GM19438 (cell line): Measurements from ENCODE around the gene ZNF423.
"Not testable (repeated sequence)": the region's sequence is repeated elsewhere in the genome, so short reads cannot be mapped to it uniquely, and the experiment has no call there.

Experiments used
- ATAC-seq: cut with Tn5 transposase; IDR thresholded peaks from one replicate; pipeline ENCODE4 v1.9.1; 2021; ENCODE audit warnings: low read depth; ENCODE audit not compliant: unreplicated experiment

Gene ZNF423

GRCh38 chr16:49679095-49679494 lies 176.8 kb downstream of the ZNF423 start:
- ATAC-seq, result no peak

DNA sequence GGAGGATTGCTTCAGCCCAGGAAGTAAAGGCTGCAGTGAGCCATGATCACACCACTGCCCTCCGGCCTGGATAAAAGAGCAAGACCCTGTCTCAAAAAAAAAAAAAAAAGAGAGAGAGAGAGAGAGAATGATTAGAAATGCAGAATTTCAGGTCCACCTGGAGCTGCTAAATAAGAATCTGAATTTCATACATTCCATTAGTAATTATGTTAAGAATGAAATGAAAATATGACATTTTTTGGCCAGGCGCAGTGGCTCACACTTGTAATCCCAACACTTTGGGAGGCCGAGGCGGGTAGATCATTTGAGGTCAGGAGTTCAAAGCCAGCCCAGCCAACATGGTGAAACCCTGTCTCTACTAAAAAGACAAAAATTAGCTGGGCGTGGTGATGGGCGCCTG lies 178.3 kb downstream of the ZNF423 start:
- not testable (repeated sequence) for ATAC-seq

GRCh38 chr16:49675413-49675812 lies 180.5 kb downstream of the ZNF423 start:
- ATAC-seq, result no peak

DNA sequence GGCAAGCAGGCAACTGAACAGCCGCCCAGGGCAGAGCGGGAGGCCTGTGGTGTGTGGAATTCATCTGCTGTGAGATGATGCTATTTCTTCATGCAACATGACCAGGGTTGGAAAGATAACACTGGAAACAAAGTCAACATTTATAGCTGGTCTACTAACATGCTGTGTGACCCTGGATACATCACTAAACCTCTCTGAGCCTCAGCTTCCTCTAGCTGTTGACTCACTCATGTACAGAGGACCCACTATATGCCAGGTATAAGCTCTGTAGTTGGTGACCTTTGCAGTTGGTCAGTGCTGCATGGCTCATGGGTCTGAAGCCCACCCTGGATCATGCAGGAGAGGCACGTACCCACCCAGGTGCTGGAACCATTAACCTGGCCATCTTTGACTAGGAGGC lies 180.9 kb downstream of the ZNF423 start:
- ATAC-seq, result no peak

DNA sequence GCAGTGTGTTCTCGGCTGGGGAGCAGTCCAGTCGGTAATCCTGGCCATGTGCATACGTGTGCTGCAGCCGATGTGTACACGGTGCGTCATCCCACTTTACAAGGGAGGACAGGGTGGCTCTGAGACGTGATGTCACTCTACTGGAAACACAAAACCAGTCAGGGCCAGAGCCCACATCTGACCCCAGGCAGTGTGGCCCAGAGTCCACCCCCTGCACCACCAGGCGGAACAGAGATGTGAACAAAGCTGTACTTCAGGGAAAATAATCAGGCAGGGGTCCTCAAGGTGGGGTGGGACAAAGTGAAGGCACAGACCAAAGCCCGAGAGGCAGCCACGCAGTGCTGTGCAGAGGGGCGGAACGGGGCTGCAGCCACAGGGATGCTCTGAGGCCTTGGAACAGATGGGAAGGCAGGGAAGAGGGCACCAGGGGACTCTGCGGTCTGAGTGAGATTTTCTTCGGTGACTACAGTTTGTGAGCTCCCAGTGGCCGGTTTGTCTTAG lies 181.5 kb downstream of the ZNF423 start:
- ATAC-seq, result no peak

DNA sequence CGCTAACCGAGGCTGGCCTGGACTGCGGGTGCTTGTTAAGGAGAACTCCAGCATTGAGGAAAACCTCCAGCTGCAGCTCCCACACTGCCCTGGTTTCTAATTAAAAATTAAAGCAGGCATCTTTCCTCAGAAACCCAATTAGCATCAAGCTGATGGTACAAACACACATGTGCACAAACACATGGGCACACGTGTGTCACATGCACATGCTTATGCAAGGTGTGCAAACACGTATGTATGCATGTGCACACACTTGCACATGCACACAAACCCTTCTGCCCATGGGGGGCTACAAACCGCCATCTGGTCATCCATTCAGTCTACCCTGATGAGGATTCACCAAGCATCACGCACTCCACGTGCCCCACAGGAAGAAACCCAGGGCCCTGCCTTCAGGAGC lies 182.5 kb downstream of the ZNF423 start:
- ATAC-seq, result no peak

GRCh38 chr16:49672753-49673152 lies 183.2 kb downstream of the ZNF423 start:
- no peak for ATAC-seq

DNA sequence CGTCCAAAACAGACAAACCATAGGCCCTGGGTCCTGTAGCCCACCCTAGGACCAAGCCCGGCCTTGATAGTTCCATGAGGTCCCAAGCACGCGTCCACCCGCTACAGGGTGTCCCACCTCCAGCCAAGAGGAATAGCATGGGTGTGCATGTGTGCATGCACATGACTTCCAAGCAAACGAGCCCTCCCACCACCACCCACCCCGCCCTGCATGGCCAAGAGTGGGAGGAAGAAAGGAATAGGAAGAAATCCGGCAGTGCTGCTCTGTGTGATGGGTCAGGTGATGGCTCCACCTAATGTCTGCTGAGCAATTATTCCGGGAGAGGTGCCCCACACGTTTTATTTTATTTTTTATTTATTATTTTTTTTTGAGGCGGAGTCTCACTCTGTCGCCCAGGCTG lies 184.6 kb downstream of the ZNF423 start:
- no peak for ATAC-seq

- no peak for ATAC-seq
Observed at GRCh38 chr16:49670627-49671026, 185.3 kb downstream of the ZNF423 start.

- ATAC-seq, result no peak
Observed at GRCh38 chr16:49665482-49666230, 190.3 kb downstream of the ZNF423 start.

DNA sequence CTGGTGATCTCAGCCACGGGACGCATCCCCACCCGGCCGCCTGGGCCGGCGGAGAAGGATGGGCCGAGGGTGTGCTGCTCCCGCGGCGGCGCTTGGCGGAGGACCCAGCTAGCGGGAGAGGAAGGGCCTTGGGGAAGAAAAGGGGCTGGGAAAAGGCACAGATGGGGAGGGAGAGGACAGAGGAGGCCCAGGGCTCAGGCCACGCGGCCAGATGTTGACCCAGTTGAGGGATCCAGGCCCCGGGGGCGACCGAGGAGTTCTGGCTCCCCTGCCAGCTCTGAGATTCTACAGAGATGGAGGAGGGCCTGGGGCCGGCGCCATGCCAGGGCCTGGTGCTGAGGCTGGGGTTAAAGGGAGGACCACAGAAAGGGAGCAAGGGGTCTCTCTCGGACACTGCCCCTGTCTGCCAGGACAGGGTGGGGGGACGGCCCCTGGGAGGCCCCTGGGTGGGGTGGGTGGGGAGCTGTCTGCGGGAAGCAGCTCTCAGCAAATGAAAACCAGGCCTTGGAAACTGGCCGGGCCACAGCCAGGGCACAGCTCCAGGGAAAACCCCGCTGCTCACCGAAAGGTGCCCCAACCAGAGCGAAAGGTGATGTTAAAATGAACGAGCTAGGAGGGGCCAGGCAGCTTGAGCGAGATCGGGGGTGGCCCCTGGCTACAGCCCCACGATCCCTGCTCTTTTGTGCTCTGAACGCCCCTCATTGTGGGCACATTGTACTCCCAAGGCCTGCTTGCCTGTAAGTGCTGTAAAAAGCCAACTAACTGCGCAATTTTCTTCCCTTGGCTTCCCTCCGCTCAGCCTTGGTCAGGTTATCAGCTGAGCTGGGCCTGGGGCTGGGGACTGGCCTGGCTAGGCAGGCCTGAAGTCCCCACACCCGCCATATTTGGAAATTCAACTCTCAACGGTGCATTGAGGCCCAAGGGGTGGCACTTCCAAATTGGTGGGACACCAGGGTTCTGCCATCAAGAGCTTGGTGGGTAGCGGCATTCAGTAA lies 191.4 kb downstream of the ZNF423 start:
- no peak for ATAC-seq

DNA sequence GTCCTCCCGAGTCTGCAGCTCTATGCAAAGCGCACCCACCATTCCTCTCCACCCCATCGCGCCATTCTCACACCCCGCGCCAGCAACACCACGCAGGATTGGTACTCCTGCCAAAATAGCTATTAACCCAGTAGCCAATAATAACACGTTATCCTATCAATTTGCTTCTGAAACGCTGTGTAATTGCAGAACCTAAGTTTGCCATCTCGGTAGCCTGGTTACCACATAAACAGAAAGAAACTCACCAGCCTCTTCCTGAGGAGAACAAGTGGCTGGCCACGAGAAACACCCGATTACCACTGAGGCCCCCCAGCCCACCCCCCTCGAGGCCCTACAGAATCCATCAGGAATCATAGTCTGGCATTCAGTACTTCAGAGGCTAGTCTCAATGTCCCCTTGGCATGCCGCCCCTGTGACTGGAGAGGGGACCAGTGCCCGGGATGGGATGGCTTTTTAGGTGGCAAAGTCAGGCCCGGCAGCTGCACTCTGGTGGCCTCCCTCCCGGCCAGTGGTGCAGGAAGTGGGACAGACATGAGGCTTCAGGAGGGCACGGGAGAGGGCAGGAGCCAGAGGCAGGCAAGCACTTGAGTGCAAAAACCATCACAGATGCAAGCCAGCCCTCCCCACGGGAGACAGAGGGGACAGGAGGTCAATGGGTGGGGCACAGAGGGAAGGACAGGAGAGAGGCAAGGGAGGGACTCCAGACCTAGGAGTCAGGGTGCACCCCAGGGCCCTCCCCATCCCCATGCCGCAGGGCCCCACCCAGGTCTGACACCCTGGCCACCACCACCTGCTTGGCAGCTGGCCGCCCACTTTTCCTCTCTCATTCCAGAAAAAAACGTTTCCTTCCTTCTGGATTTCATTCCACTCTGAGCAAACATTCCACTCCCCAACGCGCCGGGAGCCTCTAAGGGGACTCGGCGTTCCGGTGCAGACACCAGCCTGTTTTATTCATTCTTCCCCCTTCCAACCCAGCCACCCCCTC lies 192.5 kb downstream of the ZNF423 start:
- no peak for ATAC-seq

- ATAC-seq, result no peak
Observed at GRCh38 chr16:49662569-49662968, 193.3 kb downstream of the ZNF423 start.

DNA sequence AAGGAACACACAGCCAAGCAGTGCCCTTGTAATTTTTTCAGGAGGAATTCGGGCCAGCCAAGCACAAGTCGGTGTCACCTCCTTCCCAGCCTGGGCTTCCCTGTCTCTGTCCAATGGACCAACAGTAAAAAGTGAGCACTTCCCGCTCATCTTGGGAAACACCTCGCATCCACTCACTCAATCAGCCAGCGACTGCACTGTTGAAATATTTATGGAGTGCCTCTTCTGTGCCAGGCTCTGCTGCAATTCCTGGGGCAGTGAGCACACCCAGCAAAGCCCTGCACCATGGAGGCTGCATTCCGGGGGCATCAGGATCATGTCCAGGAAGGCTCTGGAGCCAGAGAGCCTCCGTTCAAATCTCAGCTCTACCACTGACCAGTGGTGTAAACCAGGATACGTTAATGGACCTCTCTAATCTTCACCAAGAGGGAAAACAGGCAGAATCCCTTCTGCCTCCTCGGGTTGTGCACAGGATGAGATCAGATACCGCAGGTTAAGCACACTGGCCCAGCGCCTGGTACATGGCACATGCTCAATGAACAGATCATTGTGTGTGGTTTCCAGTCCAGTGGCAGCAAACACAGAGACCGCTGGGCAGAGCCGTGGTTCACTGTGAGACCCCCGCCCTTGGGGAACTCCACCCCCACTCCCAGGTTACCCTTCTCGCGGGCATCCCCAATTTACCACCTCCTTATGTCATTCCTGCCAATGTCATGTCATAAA lies 194.3 kb downstream of the ZNF423 start:
- ATAC-seq, result no peak

- ATAC-seq, result no peak
Observed at GRCh38 chr16:49660626-49661025, 195.3 kb downstream of the ZNF423 start.

DNA sequence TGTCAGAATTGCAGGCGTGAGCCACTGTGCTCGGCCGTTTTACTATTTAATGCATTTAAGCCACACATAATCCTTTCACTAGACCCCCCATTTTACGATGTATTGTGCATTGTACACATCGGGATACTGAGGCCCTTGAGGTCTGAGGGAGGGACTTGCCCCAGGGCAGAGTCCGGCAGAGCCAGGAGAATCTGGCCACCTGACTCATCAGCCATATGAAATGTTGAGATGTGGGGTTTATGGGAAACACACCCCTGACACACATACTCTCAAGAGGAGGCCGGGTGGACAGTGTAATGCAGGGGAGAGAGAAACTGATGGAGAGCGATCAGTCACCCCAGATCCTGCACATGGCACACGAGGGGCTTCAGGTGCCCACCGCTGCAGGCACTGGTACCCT lies 196.6 kb downstream of the ZNF423 start:
- ATAC-seq, result no peak

DNA sequence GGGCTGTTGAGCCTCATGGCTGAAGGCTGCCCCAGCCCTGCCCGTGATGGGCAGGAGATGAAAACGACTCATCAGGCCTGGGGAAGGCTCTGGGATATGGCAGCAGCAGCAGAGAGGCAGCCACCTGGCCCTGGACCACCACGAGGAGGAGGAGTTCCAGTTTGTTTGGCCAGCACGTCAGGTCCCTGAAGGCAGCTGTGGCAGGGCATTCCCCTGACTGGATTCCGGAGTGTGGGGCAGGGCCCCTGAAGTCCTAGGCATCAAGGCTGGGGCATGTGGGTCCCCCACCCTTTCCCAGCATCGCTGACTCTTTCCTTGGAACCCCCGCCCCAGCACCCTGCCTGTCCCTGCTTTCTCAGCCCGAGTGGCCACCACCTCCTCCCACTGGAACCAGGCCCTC lies 197.4 kb downstream of the ZNF423 start:
- no peak for ATAC-seq

GRCh38 chr16:49657736-49658465 lies 198.0 kb downstream of the ZNF423 start:
- no peak for ATAC-seq

DNA sequence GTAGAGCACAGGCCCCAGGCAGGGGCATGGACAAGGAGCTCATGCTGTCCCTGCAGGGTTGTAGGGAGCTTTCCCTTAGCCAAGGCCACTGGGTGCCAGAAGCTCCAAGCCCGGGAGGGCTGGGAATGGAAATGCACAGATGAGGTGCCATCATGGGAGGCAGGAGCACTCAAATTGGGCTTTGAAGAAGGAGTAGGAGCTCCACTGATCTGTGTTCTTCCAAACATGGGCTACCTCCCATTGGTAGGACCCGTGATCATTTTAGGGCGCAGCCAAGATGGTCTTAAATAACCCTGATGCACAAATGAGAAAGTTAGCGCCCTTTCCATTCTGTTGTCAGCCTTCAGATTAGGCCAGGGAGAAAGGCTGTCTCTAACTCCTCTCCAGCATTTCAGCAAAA lies 201.5 kb downstream of the ZNF423 start:
- ATAC-seq, result no peak
